HuH-7 (cell line): ENCODE data around the gene UXS1.
"Not testable (repeated sequence)": the region's sequence is repeated elsewhere in the genome, so short reads cannot be mapped to it uniquely, and the experiment has no call there.

Experiments used
- DNase-seq: peaks from one replicate; pipeline ENCODE4 v3.0.0; 2011; ENCODE audit warnings: low spot score

Gene UXS1

GRCh38 chr2:106160786-106161261 lies 33.3 kb downstream of the UXS1 start:
- no peak for DNase-seq

GRCh38 chr2:106159866-106160785 lies 34.0 kb downstream of the UXS1 start:
- no peak for DNase-seq

GRCh38 chr2:106158871-106159270 lies 35.2 kb downstream of the UXS1 start:
- DNase-seq = no peak

GRCh38 chr2:106158131-106158530 lies 36.0 kb downstream of the UXS1 start:
- no peak for DNase-seq

DNA sequence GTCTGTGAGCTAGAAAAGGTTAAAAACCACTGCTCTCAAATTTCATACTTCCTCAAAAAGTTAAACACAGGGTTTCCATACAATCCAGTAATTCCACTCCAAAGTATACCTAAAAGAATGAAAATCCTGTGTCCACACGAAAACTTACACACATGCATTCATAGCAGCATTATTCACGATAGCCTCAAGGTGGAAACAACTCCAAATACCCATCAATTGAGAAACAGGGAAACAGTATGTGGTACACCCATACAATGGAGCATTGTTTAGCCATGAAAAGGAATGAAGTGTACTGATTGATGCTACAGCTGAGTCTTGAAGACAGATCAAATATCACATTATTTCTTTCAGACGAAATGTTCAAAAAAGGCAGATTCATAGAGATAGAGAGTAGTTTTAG lies 36.7 kb downstream of the UXS1 start:
- DNase-seq = no peak

DNA sequence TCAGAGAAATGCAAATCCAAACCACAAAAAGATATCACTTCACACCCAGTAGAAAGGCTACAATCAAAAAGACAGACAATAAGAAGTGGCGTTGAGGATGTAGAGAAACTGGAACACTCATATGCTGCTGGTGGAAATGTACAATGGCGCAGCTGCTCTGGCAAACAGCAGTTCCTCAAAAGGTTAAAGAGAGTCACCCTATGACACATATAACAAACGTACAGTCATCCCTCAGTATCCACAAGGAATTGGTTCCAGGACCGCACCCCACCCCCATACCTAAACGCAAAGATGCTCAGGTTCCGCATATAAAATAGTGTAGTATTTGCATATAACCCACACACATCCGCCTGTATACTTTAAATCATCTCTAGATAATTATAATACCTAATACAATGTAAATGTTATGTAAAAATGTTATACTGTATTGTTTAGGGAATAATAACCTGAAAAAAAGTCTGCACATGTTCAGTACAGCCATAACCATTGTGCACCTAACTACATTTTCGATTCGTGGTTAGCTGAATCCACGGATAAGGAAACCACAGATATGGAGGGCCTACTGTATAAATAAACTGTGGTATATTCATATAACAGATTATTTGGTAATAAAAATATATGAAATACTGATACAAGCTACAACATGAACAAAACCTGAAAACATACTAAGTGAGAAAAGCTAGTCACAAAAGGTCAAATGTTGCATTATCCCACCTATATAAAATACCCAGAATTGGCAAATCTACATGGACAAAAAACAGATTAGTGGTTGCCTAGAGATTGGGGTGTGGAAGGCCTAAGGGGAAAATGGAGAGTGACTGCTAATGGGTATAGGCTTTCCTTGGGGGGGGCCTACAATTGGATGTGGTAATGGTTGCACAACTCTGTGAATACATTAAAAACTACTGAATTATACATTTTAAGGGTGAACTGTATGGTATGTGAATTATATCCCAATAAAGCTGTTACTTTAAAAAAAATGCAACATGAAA lies 37.5 kb downstream of the UXS1 start:
- DNase-seq = no peak

- DNase-seq = no peak
These were observed 40.3 kb downstream of the UXS1 start for GRCh38 chr2:106153781-106154180.

GRCh38 chr2:106147665-106148064 lies 46.4 kb downstream of the UXS1 start:
- DNase-seq = no peak

GRCh38 chr2:106147159-106147558 lies 46.9 kb downstream of the UXS1 start:
- no peak for DNase-seq

- DNase-seq = no peak
These were observed 49.3 kb downstream of the UXS1 start for GRCh38 chr2:106144621-106145331.

DNA sequence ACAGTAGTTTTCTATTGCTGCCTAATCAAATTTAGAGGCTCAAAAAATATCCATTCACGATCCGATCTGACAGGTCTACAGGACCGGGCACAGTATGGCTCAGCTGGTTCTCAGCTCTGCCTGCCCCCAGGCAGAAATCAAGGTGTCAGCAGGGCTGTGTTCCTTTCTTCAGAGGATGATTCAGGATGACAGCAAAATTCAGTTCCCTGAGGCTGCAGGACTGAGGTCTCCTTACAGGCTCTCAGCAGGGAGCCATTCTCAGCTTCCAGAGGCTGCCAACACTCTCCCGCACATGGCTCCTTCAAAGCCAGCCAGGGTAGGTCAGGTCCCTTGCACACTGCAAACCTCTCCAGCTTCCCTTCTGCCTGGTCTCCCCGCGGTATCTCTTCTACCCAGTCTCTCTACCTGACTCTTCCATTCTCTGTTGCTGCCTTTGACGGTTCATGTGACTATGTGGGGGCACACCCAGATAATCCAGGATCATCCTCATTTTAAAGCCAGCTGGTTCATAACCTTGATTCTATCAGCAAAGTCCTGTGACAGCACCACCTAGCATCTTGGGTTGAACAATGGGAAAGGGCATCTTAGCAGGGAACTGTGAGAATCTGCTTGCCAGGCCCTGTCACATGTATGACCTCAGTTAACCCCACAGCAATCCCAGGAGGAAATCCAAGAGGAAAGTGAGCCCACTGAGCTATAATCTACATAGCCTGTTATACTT lies 50.4 kb downstream of the UXS1 start:
- DNase-seq = no peak

DNA sequence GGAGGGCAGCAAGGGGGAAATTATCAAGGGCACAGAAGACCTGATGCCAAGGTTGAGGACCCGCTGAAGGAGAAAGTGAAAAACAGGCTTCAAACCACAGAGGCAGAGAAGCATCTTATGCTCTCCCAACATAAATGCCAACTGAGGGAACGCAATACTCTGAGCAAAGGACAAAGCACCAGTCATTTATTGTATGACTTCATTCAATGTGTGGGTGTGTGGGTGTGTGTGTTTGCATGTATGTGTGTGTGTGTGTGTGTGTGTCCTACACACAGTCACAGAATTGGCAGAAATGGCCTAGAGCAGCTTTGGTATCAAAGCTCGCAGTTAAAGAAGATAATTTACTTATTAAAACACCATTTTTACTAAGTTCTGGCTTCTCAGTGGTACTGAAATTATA lies 51.4 kb downstream of the UXS1 start:
- no peak for DNase-seq

- no peak for DNase-seq
These were observed 53.2 kb downstream of the UXS1 start for GRCh38 chr2:106140913-106141312.

DNA sequence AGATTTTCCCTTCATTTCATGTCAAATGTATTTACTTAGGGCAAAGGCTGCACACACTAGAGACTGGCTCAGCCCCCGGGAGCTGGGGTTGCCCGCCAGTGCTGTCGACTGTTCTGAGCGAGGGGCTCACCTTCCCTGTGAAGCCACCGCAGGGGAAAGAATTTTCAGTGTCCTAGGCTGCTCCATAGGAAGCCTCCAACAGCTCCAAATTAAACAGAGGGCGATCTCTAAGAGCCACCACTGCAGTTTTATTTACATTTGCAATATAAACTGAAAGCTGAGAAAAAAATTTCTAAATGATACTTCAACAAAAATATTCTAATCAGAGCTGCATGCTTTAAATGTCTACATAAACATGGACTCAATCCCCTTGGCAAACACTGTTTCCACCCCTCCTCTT lies 54.0 kb downstream of the UXS1 start:
- DNase-seq = no peak

GRCh38 chr2:106139238-106139935 lies 54.7 kb downstream of the UXS1 start:
- no peak for DNase-seq

DNA sequence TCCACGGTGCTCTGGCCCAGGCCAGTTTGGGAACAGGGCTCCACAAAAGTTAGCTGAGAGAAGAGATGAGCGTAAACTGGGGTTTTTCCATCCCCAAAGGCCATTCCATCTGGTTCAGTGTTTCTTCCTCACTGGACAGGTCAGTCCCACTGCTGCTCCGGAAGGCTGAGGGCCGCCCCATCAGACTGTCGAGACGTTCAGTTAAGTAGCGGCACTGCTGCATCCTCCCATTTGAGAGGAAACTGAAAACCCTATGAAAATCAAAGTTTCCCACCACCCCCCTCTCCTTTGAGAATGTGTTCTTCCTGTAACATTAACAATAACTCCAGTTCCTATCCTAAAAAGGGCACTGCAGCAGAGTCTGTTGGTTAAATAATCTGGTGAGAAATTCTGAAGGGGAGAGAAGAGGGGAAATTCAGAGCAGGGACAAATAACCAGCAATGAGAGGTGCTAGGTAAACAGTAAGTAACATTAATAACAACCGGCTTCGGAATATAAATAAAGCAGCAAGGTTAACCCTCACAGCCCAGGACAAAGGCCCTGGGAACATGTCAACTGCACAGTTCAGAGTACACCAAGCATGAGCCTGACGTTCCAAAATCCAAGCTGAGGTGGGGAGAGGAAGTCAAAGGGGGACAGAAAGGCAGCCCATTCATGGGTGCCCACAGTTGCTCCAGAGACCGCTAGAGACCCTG lies 55.4 kb downstream of the UXS1 start:
- no peak for DNase-seq

DNA sequence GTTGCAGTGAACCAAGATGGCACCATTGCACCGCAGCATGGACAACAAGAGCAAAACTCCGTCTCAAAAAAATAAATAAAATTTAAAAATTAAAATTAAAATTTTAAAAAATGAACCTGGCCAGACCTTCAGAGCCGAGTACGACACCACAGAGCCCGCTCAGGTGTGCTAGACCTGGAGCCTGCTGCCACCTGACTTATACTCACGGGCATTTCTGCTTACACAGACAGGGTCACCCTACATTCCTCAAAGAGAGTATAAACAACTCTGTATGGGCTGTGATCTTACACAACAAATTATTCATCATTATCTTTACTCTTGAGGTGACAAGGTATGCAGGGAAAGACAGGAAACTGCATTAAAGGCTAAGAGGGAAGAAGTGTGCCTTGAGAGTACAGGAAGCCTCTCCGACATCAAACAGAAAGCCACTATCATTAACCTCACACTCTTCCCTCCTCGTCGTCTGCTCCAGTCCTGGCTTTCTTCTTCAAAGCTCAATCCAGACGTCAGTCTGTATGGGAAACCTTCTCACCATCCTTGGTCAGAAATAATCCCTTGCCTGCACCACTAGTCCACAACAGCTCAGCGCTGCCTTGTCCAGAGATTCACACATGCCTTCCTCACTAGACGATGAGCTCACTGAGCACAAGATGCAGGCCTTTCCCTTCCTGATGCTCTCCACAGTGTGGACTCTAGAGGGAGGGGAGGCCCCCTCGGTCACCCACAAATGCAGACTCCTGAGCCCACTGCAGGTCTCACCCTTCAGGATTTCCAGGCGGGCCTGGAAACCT lies 56.2 kb downstream of the UXS1 start:
- no peak for DNase-seq

GRCh38 chr2:106131192-106131591 lies 62.9 kb downstream of the UXS1 start:
- DNase-seq = not testable (repeated sequence)
